ENCODE data around the gene CLEC2A. TPM values are rescaled to one million over a fixed set of nuclear protein-coding genes. Genes with fewer than 3 reads are reported as not detected.

Gene CLEC2A
- total and polyA plus RNA-seq, 2 experiments from 2014 or later = not detected

DNA sequence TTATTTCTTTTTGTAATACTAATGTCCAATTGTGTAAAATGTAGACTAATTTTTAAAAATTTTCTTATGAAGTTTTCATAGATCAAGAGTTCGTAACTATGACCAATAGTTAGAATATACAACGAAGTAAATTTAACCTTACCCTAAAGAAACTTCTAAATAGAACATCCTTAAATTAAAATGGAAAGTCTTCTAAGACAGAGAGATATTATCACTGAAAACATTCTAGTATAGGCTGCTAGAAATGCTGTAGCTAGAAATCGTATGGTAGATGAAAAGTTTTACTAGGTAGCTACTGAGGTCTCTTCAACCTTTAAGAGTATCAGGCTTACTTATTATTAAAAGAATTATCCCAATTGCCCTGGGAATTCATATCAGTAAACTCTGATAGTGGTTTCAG is 925 bp downstream of the CLEC2A start:
- DNase-seq = no peak
- TF ChIP-seq EZH2 (IDR thresholded peaks at IDR 0.05; ENCODE audit: insufficient read depth, poor library complexity, severe bottlenecking) (no peak), EZH2phosphoT487 (IDR thresholded peaks at IDR 0.05; ENCODE audit: insufficient read depth, low read depth) (no peak)
- no peak overlapping the region for H3K9ac ChIP-seq
- no peaks in the 10 kb centered on the region for H3K36me3 ChIP-seq (ENCODE audit: low read depth)
- no peaks in the 10 kb centered on the region for H3F3A ChIP-seq (ENCODE audit: insufficient read depth)
- no peaks in the 10 kb centered on the region for H3K9me2 ChIP-seq (ENCODE audit: insufficient read depth)
- no peaks in the 10 kb centered on the region for H4K20me1 ChIP-seq (ENCODE audit: insufficient read depth)
- in situ Hi-C loops (cut with MboI) = no loop called here
- no peak overlapping the region for H2AFZ ChIP-seq
- H3K27me3 ChIP-seq (replicated peaks; ENCODE audit: insufficient read depth) = peaks cover 5% of the 10 kb centered on the region; the same call in 1 of the 2 replicates
- no peaks in the 10 kb centered on the region for H3K79me2 ChIP-seq (ENCODE audit: insufficient read depth)
- no peak overlapping the region for H3K4me2 ChIP-seq (ENCODE audit: unreplicated experiment)
- WGBS, 2 experiments (ENCODE audit: low coverage in 1 of 2, low lambda C conversion rate in 2 of 2, missing lambda C conversion rate in 2 of 2) = 46 to 51% methylated on average over 3 of the region's 3 CpGs
- no peak overlapping the region for H3K4me3 ChIP-seq
- H3K4me1 ChIP-seq (ENCODE audit: insufficient read depth) = peaks cover 4% of the 10 kb centered on the region; the same call in 1 of the 2 replicates
- no peak overlapping the region for H3K27ac ChIP-seq
- H3K9me3 ChIP-seq (ENCODE audit: low read depth) = no peaks in the 10 kb centered on the region

DNA sequence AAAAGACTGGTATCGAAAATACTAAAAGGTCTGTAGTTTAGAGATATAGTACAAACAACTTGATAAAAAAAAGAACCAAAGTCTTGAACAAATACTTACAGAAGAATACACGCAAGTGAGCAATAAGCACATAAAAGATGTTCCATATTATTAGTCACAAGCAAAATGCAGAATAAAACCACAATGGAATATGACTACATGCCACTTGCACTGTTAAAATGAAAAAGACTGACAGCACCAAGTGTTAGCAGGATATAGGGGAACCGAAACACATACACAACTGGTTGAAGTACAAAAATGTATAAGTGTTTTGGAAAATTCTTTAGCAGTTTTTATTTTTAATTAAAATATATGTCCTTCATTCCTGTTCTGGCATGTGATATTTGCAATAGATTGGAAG is 3.6 kb downstream of the CLEC2A start:
- Histone ChIP-seq H3K27me3 (replicated peaks; ENCODE audit: insufficient read depth) (peaks cover 5% of the 10 kb centered on the region; the same call in 1 of the 2 replicates), H3F3A (ENCODE audit: insufficient read depth) (no peaks in the 10 kb centered on the region), H3K79me2 (ENCODE audit: insufficient read depth) (no peaks in the 10 kb centered on the region), H4K20me1 (ENCODE audit: insufficient read depth) (no peaks in the 10 kb centered on the region), H2AFZ (no peak overlapping the region), H3K4me3 (no peak overlapping the region), H3K9me3 (ENCODE audit: low read depth) (no peaks in the 10 kb centered on the region), H3K4me2 (ENCODE audit: unreplicated experiment) (no peak overlapping the region), H3K4me1 (ENCODE audit: insufficient read depth) (peaks cover 2% of the 10 kb centered on the region), H3K27ac (no peak overlapping the region), H3K9ac (no peak overlapping the region), H3K9me2 (ENCODE audit: insufficient read depth) (no peaks in the 10 kb centered on the region), H3K36me3 (ENCODE audit: low read depth) (no peaks in the 10 kb centered on the region)
- TF ChIP-seq EZH2 (IDR thresholded peaks at IDR 0.05; ENCODE audit: insufficient read depth, poor library complexity, severe bottlenecking) = no peak
- TF ChIP-seq EZH2phosphoT487 (IDR thresholded peaks at IDR 0.05; ENCODE audit: insufficient read depth, low read depth) = no peak
- WGBS, 2 experiments (ENCODE audit: low coverage in 1 of 2, low lambda C conversion rate in 2 of 2, missing lambda C conversion rate in 2 of 2) = 85 to 92% methylated on average over 3 of the region's 3 CpGs
- DNase-seq = no peak
- in situ Hi-C loops (cut with MboI) = loop anchor here (10.0 kb wide), 1 partner anchor 104 kb away; the partner anchor contains the start of gene KLRF1

DNA sequence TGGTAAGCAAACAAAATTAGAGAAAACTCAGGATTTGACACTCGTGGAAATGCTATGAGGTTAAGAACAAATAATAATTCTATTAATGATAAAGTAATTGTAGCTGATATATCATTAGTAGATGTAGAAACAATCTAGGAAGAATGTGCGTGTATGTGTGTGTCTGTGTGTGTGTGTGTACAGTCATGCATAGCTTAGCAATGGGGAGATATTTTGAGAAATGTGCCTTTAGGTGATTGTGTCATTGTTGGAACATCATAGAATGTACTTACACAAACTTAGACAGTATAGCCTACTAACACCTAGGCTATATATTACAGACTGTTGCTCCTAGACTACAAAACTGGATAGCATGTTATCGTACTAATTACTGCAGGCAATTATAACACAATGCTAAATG is 5.3 kb downstream of the CLEC2A start:
- in situ Hi-C loops (cut with MboI) = loop anchor here (10.0 kb wide), 1 partner anchor 102 kb away; the partner anchor contains the start of gene KLRF1

DNA sequence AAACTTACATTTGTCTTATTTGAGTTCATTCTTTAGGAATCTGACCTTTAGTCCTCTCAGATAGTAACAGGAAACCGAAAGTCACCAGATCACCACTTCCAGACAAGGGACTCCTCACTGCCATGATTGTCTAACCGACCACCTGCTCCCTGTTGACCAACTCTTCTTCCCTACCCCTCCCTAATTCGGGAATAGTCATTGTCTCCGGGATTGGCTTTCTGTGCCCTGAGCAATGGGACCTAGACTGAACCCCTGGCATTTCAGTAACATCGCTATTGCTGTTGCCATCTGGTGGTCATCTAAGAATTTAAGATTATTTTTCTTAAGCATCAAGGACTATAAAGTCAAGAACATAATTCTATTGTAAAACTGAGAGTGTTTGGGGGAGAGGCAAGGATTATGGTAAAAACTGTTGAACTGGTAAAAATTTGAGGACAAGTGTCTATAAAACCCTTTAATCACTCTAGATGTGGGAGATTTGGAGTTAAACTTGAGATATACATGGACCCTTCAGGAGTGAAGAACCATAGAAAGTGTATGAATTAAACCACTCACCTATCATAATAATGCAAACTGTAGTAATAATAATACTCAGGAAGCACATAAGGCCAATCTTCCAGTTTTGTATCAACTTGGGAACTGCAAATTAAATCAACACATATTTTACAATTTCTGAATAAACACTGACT is 6.3 kb downstream of the CLEC2A start:
- WGBS, 2 experiments (ENCODE audit: low coverage in 1 of 2, low lambda C conversion rate in 2 of 2, missing lambda C conversion rate in 2 of 2) = 28 to 32% methylated on average over 5 of the region's 5 CpGs
- H3K4me3 ChIP-seq = peak overlapping the region; percentile 31; the same call in 1 of the 2 replicates
- peak; percentile 62 for DNase-seq
- no peaks in the 10 kb centered on the region for H3K79me2 ChIP-seq (ENCODE audit: insufficient read depth)
- H3F3A ChIP-seq (ENCODE audit: insufficient read depth) = no peaks in the 10 kb centered on the region
- no peaks in the 10 kb centered on the region for H3K9me3 ChIP-seq (ENCODE audit: low read depth)
- no peaks in the 10 kb centered on the region for H3K9me2 ChIP-seq (ENCODE audit: insufficient read depth)
- peaks cover 5% of the 10 kb centered on the region; the same call in 1 of the 2 replicates for H3K27me3 ChIP-seq (replicated peaks; ENCODE audit: insufficient read depth)
- peak overlapping the region; percentile 67 for H3K4me2 ChIP-seq (ENCODE audit: unreplicated experiment)
- no peak for TF ChIP-seq EZH2phosphoT487 (IDR thresholded peaks at IDR 0.05; ENCODE audit: insufficient read depth, low read depth)
- no peaks in the 10 kb centered on the region for H3K36me3 ChIP-seq (ENCODE audit: low read depth)
- peak overlapping the region; percentile 47; the same call in 1 of the 2 replicates for H2AFZ ChIP-seq
- H3K27ac ChIP-seq = no peak overlapping the region
- in situ Hi-C loops (cut with MboI) = loop anchor here (10.0 kb wide), 1 partner anchor 101 kb away; the partner anchor contains the start of gene KLRF1
- H3K9ac ChIP-seq = no peak overlapping the region
- H4K20me1 ChIP-seq (ENCODE audit: insufficient read depth) = no peaks in the 10 kb centered on the region
- H3K4me1 ChIP-seq (ENCODE audit: insufficient read depth) = no peaks in the 10 kb centered on the region; the same call in 1 of the 2 replicates

More for the DNA sequence above, 5.3 kb downstream of the CLEC2A start:
- H4K20me1 ChIP-seq (ENCODE audit: insufficient read depth) = no peaks in the 10 kb centered on the region
- peaks cover 5% of the 10 kb centered on the region; the same call in 1 of the 2 replicates for H3K27me3 ChIP-seq (replicated peaks; ENCODE audit: insufficient read depth)
- WGBS, 2 experiments (ENCODE audit: low coverage in 1 of 2, low lambda C conversion rate in 2 of 2, missing lambda C conversion rate in 2 of 2) = 56 to 58% methylated on average over 3 of the region's 3 CpGs
- H3F3A ChIP-seq (ENCODE audit: insufficient read depth) = no peaks in the 10 kb centered on the region
- no peaks in the 10 kb centered on the region for H3K79me2 ChIP-seq (ENCODE audit: insufficient read depth)
- DNase-seq = peak; percentile 6
- H3K4me2 ChIP-seq (ENCODE audit: unreplicated experiment) = no peak overlapping the region
- no peaks in the 10 kb centered on the region for H3K36me3 ChIP-seq (ENCODE audit: low read depth)
- no peak overlapping the region for H3K9ac ChIP-seq
- H3K4me1 ChIP-seq (ENCODE audit: insufficient read depth) = no peaks in the 10 kb centered on the region; the same call in 1 of the 2 replicates
- no peak overlapping the region for H3K4me3 ChIP-seq
- no peaks in the 10 kb centered on the region for H3K9me3 ChIP-seq (ENCODE audit: low read depth)
- no peak overlapping the region for H2AFZ ChIP-seq
- TF ChIP-seq EZH2 (IDR thresholded peaks at IDR 0.05; ENCODE audit: insufficient read depth, poor library complexity, severe bottlenecking) = no peak
- no peak overlapping the region for H3K27ac ChIP-seq
- no peaks in the 10 kb centered on the region for H3K9me2 ChIP-seq (ENCODE audit: insufficient read depth)
